GM13977 (cell line): ENCODE results near the gene STT3B.

Source experiments
- DNase-seq: peaks from one replicate; pipeline ENCODE4 v3.0.0; 2012; ENCODE audit warnings: low spot score
- in situ Hi-C: fragments of 300-500 bp; cut with MboI; formaldehyde crosslinking; loops from one replicate; pipeline ENCODE4 v1.12.0; 2022; ENCODE audit warnings: low sequenced_read_pairs, low pct_unique_long_range_greater_than_20kb, mixed read lengths, inconsistent platforms; ENCODE audit not compliant: unreplicated experiment
- TF ChIP-seq, protein P1 (sequence below): IDR thresholded peaks from 2 replicates; pipeline ENCODE4 v1.5.1; 2012; ENCODE audit warnings: mild to moderate bottlenecking, control low read depth; ENCODE audit not compliant: insufficient read depth; ENCODE audit errors: extremely low read depth, missing control alignments

The STT3B gene

DNA sequence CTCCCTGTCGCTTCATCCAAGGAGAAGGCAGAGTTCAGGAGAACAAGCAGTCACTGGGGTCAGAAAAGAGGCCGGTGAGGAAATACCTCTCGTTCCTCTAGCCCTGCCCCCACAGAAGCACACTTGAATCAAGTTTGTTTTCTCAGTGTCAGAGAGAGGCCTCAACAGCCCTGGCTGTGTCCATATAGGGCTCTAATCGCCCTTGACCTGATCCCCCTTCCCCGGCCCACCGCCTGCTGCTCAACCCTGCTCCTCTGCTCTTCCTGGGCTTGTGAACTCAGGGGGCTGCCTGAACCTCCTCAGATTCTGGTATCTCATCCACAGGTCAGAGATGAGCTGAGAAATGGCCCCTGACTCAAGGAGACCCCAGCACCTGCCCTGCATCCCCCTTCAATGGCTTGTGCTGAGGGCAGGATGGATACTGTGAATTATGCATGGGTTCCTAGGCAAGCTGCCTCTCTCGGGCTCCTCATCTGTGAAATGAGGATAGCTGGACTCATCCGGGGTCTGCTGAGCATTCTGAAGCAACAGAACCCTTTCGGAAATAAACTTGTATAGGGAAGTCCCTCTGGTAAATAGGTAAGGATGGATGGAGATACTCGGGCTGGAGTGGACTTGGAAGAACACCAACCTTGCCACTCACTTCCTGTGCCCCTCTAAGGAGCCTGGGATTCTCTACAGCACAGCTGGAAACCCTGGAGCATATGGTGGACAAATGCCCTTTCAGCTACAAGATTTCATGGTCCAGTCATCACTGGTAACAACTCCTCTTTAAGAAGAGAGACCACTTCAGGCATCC is 147.5 kb downstream of the STT3B start:
- DNase-seq, result no peak
- in situ Hi-C loops, result no loop called here
- TF ChIP-seq, protein P1, sequence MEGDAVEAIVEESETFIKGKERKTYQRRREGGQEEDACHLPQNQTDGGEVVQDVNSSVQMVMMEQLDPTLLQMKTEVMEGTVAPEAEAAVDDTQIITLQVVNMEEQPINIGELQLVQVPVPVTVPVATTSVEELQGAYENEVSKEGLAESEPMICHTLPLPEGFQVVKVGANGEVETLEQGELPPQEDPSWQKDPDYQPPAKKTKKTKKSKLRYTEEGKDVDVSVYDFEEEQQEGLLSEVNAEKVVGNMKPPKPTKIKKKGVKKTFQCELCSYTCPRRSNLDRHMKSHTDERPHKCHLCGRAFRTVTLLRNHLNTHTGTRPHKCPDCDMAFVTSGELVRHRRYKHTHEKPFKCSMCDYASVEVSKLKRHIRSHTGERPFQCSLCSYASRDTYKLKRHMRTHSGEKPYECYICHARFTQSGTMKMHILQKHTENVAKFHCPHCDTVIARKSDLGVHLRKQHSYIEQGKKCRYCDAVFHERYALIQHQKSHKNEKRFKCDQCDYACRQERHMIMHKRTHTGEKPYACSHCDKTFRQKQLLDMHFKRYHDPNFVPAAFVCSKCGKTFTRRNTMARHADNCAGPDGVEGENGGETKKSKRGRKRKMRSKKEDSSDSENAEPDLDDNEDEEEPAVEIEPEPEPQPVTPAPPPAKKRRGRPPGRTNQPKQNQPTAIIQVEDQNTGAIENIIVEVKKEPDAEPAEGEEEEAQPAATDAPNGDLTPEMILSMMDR, result no peak
